Measurements from ENCODE around the gene FRMPD1. TPM values are rescaled to one million over a fixed set of nuclear protein-coding genes. Genes with fewer than 3 reads are reported as not detected.

Gene FRMPD1
- total and polyA plus RNA-seq, 12 donors, result 0.07 to 0.78 (median 0.18) TPM; not detected in 4

- Histone ChIP-seq H3K27ac (no peak overlapping the region), H3K36me3 (replicated peaks in 1 of 2) (no peaks in the 10 kb centered on the region), H3K4me3 (no peak overlapping the region), H3K27me3 (peaks cover 12% of the 10 kb centered on the region), H3K9me3 (replicated peaks in 1 of 3) (no peaks in the 10 kb centered on the region), H3K4me1 (replicated peaks in 1 of 2) (peaks cover 6 to 7% of the 10 kb centered on the region in 2 donors)
- TF ChIP-seq CTCF (IDR thresholded peaks at IDR 0.05), result no peak
- TF ChIP-seq POLR2A (IDR thresholded peaks at IDR 0.05), result no peak
- intact Hi-C loops (cut with DNase I), result no loop called here
- WGBS, 4 donors, result 63 to 89% (median 82%) methylated on average over 2 of the region's 2 CpGs
- DNase-seq, result no peak
These were observed 2.6 kb downstream of the FRMPD1 start for GRCh38 chr9:37653385-37653784.

GRCh38 chr9:37656936-37657335 is 6.2 kb downstream of the FRMPD1 start:
- TF ChIP-seq CTCF (IDR thresholded peaks at IDR 0.05), result no peak
- no peak for TF ChIP-seq POLR2A (IDR thresholded peaks at IDR 0.05)
- Histone ChIP-seq H3K4me3 (no peak overlapping the region), H3K27me3 (peaks cover 12% of the 10 kb centered on the region), H3K27ac (no peak overlapping the region), H3K9me3 (replicated peaks in 1 of 3) (no peaks in the 10 kb centered on the region), H3K4me1 (replicated peaks in 1 of 2) (no peaks in the 10 kb centered on the region), H3K36me3 (replicated peaks in 1 of 2) (no peaks in the 10 kb centered on the region)
- DNase-seq, result no peak
- intact Hi-C loops (cut with DNase I), result no loop called here
- 30 to 70% (median 51%) methylated on average over 1 of the region's 1 CpG for WGBS, 4 donors

GRCh38 chr9:37660691-37661090 is 9.9 kb downstream of the FRMPD1 start:
- intact Hi-C loops (cut with DNase I), result no loop called here
- H3K36me3 ChIP-seq (replicated peaks in 1 of 2), result no peaks in the 10 kb centered on the region
- TF ChIP-seq CTCF (IDR thresholded peaks at IDR 0.05), result no peak
- no peak for TF ChIP-seq POLR2A (IDR thresholded peaks at IDR 0.05)
- no peaks in the 10 kb centered on the region for H3K9me3 ChIP-seq (replicated peaks in 1 of 3)
- peaks cover 8% of the 10 kb centered on the region for H3K27me3 ChIP-seq
- DNase-seq, result no peak
- H3K4me3 ChIP-seq, result no peak overlapping the region
- H3K27ac ChIP-seq, result no peak overlapping the region
- H3K4me1 ChIP-seq (replicated peaks in 1 of 2), result no peaks in the 10 kb centered on the region
- 82 to 92% (median 90%) methylated on average over 3 of the region's 3 CpGs for WGBS, 4 donors

- intact Hi-C loops (cut with DNase I), result no loop called here
- Histone ChIP-seq H3K27me3 (peaks cover 3% of the 10 kb centered on the region), H3K9me3 (replicated peaks in 1 of 3) (no peaks in the 10 kb centered on the region), H3K27ac (no peak overlapping the region), H3K4me3 (no peak overlapping the region), H3K4me1 (replicated peaks in 1 of 2) (no peaks in the 10 kb centered on the region), H3K36me3 (replicated peaks in 1 of 2) (no peaks in the 10 kb centered on the region)
- 55 to 67% (median 63%) methylated on average over 5 of the region's 5 CpGs for WGBS, 4 donors
- DNase-seq, result no peak
- TF ChIP-seq POLR2A (IDR thresholded peaks at IDR 0.05), result no peak
- no peak for TF ChIP-seq CTCF (IDR thresholded peaks at IDR 0.05)
These were observed 13.2 kb downstream of the FRMPD1 start for GRCh38 chr9:37663926-37664325.

Measured in adrenal gland (tissue), 12 donors.